Tibial artery (tissue), 4 donors: Measurements from ENCODE around the gene NR2F6.

Experiments
- DNase-seq, 2 donors: peaks; one replicate each; pipeline ENCODE4 v3.0.0-alpha.2; 2019
- H3K27ac ChIP-seq, 2 donors: fragments of 200-600 bp; sonication (generic) in 1 of 2; 1 replicate in 1 of 2; 2 replicates in 1 of 2; pipeline ENCODE4 v1.5.1; 2018 to 2019; ENCODE audit warnings: mild to moderate bottlenecking in 1 of 2
- H3K27me3 ChIP-seq, 2 donors: fragments of 200-600 bp; sonication (generic) in 1 of 2; one replicate each; pipeline versions ENCODE4 v1.5.1 to v1.6.0; 2016 to 2019
- H3K36me3 ChIP-seq, 3 donors: fragments of 200-600 bp; sonication (generic) in 2 of 3; one replicate each; pipeline ENCODE4 v1.5.1; 2016 to 2019; ENCODE audit warnings: mild to moderate bottlenecking in 2 of 3
- H3K4me1 ChIP-seq, 4 donors: fragments of 200-600 bp; sonication (generic) in 2 of 4; 1 replicate in 3 of 4; 2 replicates in 1 of 4; pipeline ENCODE4 v1.5.1; 2016 to 2019
- H3K4me3 ChIP-seq, 2 donors: fragments of 200-600 bp; sonication (generic) in 1 of 2; 1 replicate in 1 of 2; 2 replicates in 1 of 2; pipeline ENCODE4 v1.5.1; 2018 to 2019; ENCODE audit warnings: mild to moderate bottlenecking in 2 of 2
- H3K9me3 ChIP-seq, 3 donors: fragments of 200-600 bp; sonication (generic) in 1 of 3; one replicate each; pipeline ENCODE4 v1.5.1; 2016 to 2019
- intact Hi-C: fragments of 100-400 bp; cut with DNase I; formaldehyde crosslinking; loops from one replicate; pipeline ENCODE4 v1.15.0; 2023; ENCODE audit warnings: low total_unique reads
- TF ChIP-seq, protein P1 (sequence below), 2 experiments: fragments of 200-600 bp in 1 of 2; fragments of 450-650 bp in 1 of 2; IDR thresholded peaks; one replicate each; pipeline ENCODE4 v1.5.1; 2017 to 2019; ENCODE audit warnings: antibody characterized with exemption in 2 of 2, mild to moderate bottlenecking in 1 of 2, moderate library complexity in 1 of 2

Gene NR2F6

DNA sequence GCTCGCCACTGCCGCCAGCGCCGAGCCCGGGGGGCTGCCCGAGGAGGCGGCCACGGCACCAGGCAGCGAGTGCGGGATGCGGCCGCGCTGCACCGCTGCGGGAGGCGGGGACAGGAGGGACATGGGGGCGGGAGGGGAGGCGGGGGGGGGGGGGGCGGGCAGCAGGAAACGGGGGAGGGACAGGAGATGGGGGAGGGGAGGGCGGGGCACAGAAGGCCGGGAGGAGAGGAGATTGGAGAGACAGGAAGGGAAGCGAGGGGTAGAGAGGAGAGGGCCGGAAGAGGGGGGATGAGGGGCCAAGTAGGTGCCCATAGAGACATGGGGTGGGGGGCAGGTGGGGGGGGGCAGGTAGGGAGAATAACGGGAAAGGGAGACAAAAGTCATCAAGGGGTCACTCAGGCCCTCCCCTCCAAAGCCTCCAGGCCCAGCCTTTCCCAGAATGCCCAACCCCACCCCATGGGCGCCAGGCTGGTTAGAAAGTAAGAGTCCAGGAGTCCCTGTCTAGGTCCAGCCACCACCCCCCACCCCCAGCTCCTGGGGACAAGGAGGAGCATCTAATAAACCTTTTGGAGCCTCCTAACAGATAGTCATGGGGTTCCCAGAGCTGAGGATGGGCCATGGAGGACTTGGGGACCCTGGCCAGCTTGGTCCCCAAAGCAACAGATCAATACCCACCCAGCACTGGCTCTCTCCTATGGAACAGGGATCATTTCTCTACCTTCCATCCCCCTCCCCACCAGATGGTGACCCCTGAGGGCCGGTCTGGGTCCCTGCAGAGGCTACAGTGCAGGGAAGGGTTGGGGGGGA, 9.5 kb downstream of the NR2F6 start:
- Histone ChIP-seq H3K27me3 (no peaks in the 10 kb centered on the region), H3K27ac (peak overlapping the region; percentile 63 to 82), H3K4me3 (peak overlapping the region; percentile 48 to 70), H3K4me1 (peaks cover 0 to 32% (median 21%) of the 10 kb centered on the region in 4 donors), H3K36me3 (peaks cover 0 to 69% (median 23%) of the 10 kb centered on the region in 3 donors), H3K9me3 (no peaks in the 10 kb centered on the region)
- intact Hi-C loops, result loop anchor here (10.0 kb wide), 2 partner anchors 161 to 619 kb away; partner anchors contain the start of genes HAUS8, MYO9B and RPL18A
- TF ChIP-seq, protein P1, sequence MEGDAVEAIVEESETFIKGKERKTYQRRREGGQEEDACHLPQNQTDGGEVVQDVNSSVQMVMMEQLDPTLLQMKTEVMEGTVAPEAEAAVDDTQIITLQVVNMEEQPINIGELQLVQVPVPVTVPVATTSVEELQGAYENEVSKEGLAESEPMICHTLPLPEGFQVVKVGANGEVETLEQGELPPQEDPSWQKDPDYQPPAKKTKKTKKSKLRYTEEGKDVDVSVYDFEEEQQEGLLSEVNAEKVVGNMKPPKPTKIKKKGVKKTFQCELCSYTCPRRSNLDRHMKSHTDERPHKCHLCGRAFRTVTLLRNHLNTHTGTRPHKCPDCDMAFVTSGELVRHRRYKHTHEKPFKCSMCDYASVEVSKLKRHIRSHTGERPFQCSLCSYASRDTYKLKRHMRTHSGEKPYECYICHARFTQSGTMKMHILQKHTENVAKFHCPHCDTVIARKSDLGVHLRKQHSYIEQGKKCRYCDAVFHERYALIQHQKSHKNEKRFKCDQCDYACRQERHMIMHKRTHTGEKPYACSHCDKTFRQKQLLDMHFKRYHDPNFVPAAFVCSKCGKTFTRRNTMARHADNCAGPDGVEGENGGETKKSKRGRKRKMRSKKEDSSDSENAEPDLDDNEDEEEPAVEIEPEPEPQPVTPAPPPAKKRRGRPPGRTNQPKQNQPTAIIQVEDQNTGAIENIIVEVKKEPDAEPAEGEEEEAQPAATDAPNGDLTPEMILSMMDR (IDR thresholded peaks at IDR 0.05), result no peak
- no peak for DNase-seq

DNA sequence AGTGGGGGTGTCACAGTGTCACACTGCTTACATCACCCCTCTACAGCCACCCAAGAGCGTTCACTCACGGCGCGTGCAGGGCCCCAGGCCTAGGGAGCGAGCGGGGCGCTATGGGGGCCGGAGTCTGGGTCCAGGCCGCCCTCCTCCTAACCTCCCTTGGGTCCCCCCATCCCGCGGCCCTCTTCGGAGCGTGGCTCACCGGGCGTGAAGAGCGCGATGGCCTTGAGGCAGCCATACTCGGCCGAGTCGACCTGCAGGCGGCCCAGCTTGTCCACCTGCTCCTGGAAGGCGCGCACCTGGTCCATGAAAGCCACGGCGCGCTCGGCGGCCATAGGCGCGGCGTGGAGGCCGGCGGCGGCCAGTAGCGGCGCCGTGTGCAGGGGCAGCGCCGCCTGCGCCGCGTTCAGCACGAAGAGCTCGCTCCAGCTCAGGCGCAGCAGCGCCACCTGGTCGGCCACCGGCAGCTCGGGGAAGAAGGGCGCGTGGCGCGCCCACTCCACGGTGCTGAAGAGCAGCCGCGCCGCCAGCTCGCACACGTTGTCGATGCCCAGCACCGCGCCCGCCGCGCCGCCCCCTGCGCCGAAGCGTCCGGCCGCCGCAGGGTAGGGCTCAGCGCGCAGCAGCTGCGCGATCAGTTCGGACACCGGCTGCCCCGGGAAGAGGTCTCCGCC, 10.3 kb downstream of the NR2F6 start:
- Histone ChIP-seq H3K36me3 (peaks cover 0 to 68% (median 27%) of the 10 kb centered on the region in 3 donors), H3K4me3 (peak overlapping the region; percentile 48 to 70), H3K4me1 (peaks cover 0 to 25% (median 21%) of the 10 kb centered on the region in 4 donors), H3K27me3 (no peaks in the 10 kb centered on the region), H3K9me3 (no peaks in the 10 kb centered on the region), H3K27ac (peak overlapping the region; percentile 63 to 82)
- peak; percentile 60 to 83 for DNase-seq
- intact Hi-C loops, result loop anchor here (10.0 kb wide), 2 partner anchors 161 to 619 kb away; partner anchors contain the start of genes HAUS8, MYO9B and RPL18A
- TF ChIP-seq, protein P1 (IDR thresholded peaks at IDR 0.05), result peak; percentile 35 to 46

DNA sequence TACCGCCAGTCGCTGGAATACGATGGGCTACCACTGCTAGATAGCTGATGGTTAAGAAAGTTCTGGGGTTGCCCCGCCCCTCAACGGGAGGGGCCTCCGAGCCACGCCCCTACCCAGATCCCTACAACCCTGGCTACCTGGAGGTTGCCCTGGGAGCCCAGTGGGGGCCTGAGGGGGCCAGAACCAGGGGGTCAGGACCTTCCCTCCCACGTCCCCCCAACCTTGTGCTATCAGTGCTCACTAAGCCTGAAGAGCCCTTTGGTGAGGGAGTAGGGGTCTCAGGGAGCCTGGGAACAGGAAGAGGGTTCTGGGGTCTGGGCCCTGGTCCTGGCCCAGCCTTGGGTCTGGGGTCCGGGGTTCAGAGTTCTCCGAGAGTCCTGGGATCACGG, 10.8 kb downstream of the NR2F6 start:
- H3K4me3 ChIP-seq, result peak overlapping the region; percentile 48 to 70
- H3K4me1 ChIP-seq, result peaks cover 0 to 24% (median 21%) of the 10 kb centered on the region in 4 donors
- TF ChIP-seq, protein P1 (IDR thresholded peaks at IDR 0.05), result no peak
- intact Hi-C loops, result loop anchor here (10.0 kb wide), 2 partner anchors 160 to 620 kb away; partner anchors contain the start of genes HAUS8, MYO9B and RPL18A
- DNase-seq, result no peak
- no peaks in the 10 kb centered on the region for H3K27me3 ChIP-seq
- H3K9me3 ChIP-seq, result no peaks in the 10 kb centered on the region
- H3K36me3 ChIP-seq, result peaks cover 0 to 68% (median 27%) of the 10 kb centered on the region in 3 donors
- peak overlapping the region; percentile 63 to 82 for H3K27ac ChIP-seq

DNA sequence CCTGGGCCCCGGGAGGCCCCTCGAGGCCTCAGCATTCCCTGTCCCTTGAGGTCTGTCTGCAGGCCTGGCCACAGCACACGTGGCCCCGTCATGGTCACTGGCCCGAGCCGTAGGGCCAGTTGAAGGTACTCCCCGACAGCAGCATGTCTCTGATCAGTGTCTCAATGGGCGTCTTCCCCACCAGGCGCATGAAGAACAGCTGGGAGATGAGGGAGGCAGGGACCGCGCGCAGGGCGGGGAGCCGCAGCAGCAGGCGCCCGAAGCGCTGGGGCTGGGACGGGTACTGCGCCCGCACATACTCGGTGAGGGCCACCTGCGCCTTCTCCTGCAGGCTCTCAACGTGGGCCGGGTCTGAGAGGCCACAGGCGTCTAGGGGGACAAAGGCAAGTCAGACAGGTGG, 13.5 kb downstream of the NR2F6 start:
- Histone ChIP-seq H3K4me1 (peaks cover 0 to 27% (median 23%) of the 10 kb centered on the region in 4 donors), H3K27ac (no peak overlapping the region), H3K4me3 (no peak overlapping the region), H3K9me3 (no peaks in the 10 kb centered on the region), H3K27me3 (no peaks in the 10 kb centered on the region), H3K36me3 (peaks cover 0 to 60% (median 28%) of the 10 kb centered on the region in 3 donors)
- TF ChIP-seq, protein P1 (IDR thresholded peaks at IDR 0.05), result no peak
- DNase-seq, result no peak
- intact Hi-C loops, result loop anchor here (10.0 kb wide), 2 partner anchors 157 to 623 kb away; partner anchors contain the start of genes HAUS8, MYO9B and RPL18A

DNA sequence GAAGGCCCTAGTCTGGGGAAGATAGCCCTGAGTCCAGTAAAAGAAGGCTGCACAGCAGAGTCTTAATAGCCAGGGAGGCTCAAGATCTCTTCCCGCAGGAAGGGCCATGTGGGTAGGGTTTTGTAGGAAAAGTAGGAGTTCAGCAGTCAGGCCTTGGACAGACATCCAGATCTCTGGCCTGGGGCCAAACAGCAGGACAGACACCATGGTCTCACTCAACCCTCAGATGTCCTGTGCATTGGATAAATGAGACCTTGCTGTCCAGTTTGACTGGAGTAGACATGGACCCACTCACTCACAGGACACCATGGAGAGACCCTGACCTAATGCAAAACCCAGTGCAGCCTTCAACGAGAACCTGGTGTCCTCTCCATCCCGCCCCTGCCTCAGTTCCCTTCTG, 15.8 kb downstream of the NR2F6 start:
- TF ChIP-seq, protein P1 (IDR thresholded peaks at IDR 0.05), result no peak
- peaks cover 0 to 54% (median 28%) of the 10 kb centered on the region in 3 donors for H3K36me3 ChIP-seq
- no peak for DNase-seq
- peaks cover 0 to 24% (median 15%) of the 10 kb centered on the region in 4 donors for H3K4me1 ChIP-seq
- no peak overlapping the region for H3K27ac ChIP-seq
- no peaks in the 10 kb centered on the region for H3K27me3 ChIP-seq
- no peaks in the 10 kb centered on the region for H3K9me3 ChIP-seq
- intact Hi-C loops, result loop anchor here (10.0 kb wide), 2 partner anchors 155 to 625 kb away; partner anchors contain the start of genes HAUS8, MYO9B and RPL18A
- no peak overlapping the region for H3K4me3 ChIP-seq
